ENCODE data around the gene SGCD. TPM values are rescaled to one million over a fixed set of nuclear protein-coding genes. Genes with fewer than 3 reads are reported as not detected.

The SGCD gene
- total RNA-seq, 2 experiments from 2014 or later: not detected

DNA sequence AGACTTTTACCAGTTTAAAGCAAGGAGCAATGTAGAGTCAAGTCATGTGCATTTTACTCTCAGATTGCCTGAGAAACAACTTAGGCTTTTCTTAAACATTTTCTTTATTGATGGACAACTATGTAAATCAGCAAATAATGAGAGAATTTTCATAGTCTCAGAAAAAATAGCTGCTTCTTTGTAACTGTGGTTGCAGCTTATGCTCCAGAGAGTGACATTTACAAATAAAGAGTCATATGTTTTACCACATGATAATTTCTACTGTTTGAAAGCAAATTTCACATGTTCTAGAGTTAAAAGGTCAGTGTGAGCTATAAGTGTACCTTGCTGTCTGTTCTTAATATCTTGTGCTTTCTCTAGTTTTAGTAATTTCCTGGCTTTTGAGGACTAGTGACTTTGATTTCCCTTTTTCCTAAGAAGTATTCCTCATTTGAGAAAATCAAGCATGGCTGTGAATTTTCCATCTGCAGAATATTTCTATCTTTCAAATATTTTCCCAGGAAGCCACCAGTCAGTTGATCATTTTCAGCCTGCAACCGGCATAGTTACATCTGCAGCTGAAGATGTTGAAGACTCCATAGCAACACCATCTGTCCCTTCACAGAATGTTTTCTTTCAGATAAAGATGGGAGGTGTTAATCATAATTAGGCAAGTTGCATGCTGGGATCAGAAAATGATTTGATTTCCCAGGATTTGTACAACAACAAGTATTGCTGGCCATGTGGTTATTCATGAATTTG is 229.9 kb downstream of the SGCD start:
- H3K36me3 Mint-ChIP-seq: no peaks in the 10 kb centered on the region
- no peaks in the 10 kb centered on the region for H3K4me1 Mint-ChIP-seq
- DNase-seq: no peak
- H3K27me3 Mint-ChIP-seq: peaks cover 11% of the 10 kb centered on the region
- no peaks in the 10 kb centered on the region for H3K9me3 Mint-ChIP-seq
- H3K4me3 Mint-ChIP-seq: no peak overlapping the region
- H3K27ac Mint-ChIP-seq: no peak overlapping the region

DNA sequence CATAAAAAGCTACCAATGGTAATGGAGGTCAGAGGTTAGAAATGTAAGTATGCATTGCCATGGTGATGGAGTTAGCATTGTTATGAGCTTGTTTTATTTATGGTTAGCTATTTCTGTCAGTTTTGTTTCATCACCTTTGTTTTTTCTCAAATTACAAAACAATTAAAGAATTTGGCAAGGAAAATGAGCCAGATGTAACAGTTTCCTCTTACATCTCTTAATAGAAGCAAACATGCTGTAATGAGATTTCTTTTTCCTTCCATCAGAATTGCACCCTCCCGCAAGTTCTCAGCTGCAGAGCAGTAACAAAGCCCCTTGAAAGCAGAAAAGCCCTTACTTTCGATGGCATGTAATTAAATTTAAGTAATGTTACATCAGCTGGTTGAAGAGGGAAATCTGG is 233.0 kb downstream of the SGCD start:
- Mint-ChIP-seq H3K36me3 (no peaks in the 10 kb centered on the region), H3K27me3 (peaks cover 11% of the 10 kb centered on the region), H3K4me3 (no peak overlapping the region), H3K27ac (no peak overlapping the region), H3K9me3 (no peaks in the 10 kb centered on the region), H3K4me1 (no peaks in the 10 kb centered on the region)
- no peak for DNase-seq

DNA sequence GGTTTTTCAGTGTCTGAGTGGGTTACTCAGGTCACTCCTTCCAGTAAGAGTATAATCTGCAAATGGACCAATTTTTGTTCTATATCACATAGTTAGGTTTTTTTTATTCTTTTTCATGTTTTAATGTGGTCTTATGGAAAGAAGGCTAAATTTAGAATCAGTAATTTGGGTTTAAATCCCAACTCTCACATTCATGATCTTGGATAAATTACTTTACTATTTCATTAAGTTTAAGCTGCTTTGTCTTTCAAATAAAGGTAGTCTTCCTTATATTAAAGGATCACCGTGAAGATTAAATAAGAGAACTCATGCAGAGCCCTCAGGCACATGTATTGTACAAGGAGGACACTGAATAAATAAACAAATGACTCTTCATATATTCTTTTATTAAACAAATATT is 234.7 kb downstream of the SGCD start:
- DNase-seq: no peak
- no peaks in the 10 kb centered on the region for H3K36me3 Mint-ChIP-seq
- no peak overlapping the region for H3K4me3 Mint-ChIP-seq
- no peaks in the 10 kb centered on the region for H3K9me3 Mint-ChIP-seq
- H3K27me3 Mint-ChIP-seq: no peaks in the 10 kb centered on the region
- no peaks in the 10 kb centered on the region for H3K4me1 Mint-ChIP-seq
- no peak overlapping the region for H3K27ac Mint-ChIP-seq

DNA sequence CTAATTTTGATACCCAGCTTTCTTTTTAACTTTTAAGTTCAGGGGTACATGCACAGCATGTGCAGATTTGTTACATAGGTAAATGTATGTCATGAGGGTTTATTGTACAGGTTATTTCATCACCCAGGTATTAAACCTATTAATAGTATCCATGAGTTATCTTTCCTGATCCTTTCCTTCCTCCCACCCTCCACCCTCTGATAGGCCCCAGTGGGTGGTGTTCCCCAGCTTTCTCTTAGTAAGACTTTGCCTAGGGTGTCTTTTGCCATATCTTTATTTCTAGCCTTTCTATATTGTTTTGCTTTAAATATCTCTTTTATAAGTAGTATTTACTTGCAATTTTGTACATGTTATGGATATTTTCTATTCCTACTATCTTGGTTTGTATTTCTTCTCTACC is 243.7 kb downstream of the SGCD start:
- Mint-ChIP-seq H3K27ac (no peak overlapping the region), H3K4me1 (no peaks in the 10 kb centered on the region), H3K36me3 (no peaks in the 10 kb centered on the region), H3K4me3 (no peak overlapping the region), H3K9me3 (no peaks in the 10 kb centered on the region), H3K27me3 (no peaks in the 10 kb centered on the region)
- DNase-seq: no peak

DNA sequence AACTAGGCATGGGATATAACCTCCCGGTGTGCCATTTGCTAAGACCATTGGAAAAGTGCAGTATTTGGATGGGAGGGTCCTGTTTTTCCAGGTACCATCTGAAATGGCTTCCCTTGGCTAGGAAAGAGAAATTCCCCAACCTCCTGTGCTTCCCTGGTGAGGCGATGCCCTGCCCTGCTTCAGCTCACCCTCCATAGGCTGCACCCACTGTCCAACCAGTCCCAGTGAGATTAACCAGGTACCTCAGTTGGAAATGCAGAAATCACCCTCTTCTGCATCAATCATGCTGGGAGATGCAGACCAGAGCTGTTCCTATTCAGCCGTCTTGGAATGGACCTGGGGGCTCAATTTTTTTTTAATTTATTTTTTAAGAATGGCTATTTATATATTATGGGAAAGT is 254.8 kb downstream of the SGCD start:
- Mint-ChIP-seq H3K9me3 (peaks cover 10% of the 10 kb centered on the region), H3K27me3 (peaks cover 14% of the 10 kb centered on the region), H3K4me1 (no peaks in the 10 kb centered on the region), H3K4me3 (no peak overlapping the region), H3K27ac (no peak overlapping the region), H3K36me3 (no peaks in the 10 kb centered on the region)
- no peak for DNase-seq

DNA sequence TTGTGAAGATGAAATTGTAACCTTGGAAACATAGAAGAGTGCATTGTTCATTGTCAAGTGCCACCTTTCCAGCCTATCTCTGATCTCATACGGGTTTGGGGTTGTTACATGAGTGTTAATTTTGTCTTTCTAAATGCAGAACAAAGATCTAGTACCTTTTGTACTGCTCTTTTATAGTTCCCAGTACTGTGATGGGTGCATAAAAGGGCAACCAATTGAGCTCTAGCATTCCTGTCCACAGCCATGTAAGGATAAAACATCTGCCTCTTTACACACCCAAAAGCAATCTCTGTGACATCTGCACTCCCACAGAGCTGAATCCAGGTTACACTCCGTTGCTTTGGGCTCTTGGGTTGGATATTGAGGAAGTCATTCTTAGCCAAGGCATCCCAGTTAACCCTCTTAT is 255.2 kb downstream of the SGCD start:
- no peak overlapping the region for H3K27ac Mint-ChIP-seq
- no peak for DNase-seq
- H3K4me1 Mint-ChIP-seq: no peaks in the 10 kb centered on the region
- H3K4me3 Mint-ChIP-seq: no peak overlapping the region
- H3K9me3 Mint-ChIP-seq: peaks cover 10% of the 10 kb centered on the region
- H3K36me3 Mint-ChIP-seq: no peaks in the 10 kb centered on the region
- peaks cover 16% of the 10 kb centered on the region for H3K27me3 Mint-ChIP-seq

DNA sequence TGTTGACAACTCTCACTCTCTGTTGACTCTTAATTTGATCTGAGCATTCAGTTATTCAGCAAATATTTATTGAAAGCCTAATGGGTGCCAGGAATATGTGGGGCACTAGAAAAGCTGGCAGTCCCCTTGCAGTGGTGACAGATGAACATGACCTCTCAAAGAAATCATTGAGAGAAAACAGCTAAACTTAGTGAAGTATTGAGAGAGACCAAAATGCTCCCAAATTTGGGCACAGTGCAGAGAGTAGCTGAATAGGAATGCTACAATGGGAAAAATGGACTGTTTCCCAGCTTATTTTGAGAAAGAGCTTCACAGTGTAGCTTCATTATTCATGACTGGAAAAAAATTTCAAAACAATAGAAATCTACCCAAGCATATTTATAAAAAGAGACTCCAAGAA is 257.9 kb downstream of the SGCD start:
- Mint-ChIP-seq H3K27me3 (peaks cover 13% of the 10 kb centered on the region), H3K27ac (no peak overlapping the region), H3K36me3 (no peaks in the 10 kb centered on the region), H3K4me3 (no peak overlapping the region), H3K9me3 (peaks cover 5% of the 10 kb centered on the region), H3K4me1 (no peaks in the 10 kb centered on the region)
- DNase-seq: no peak

DNA sequence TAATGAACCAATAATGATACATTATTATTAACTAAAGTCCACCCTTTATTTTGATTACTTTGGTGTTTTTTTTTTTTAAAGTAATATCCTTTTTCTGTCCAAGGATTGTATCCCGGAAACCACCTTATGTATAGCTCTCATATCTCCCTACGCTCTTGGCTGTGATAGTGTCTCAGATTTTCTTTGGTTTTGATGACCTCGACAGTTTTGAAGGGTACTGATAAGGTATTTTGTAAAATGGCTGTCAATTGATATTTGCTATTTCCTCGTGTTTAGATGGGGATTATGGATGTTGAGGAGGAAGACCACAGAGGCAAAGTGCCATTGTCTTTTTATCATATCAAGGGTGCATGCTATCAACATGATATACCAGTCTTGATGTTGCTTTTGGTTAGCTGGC is 259.0 kb downstream of the SGCD start:
- peaks cover 13% of the 10 kb centered on the region for H3K27me3 Mint-ChIP-seq
- H3K27ac Mint-ChIP-seq: no peak overlapping the region
- H3K36me3 Mint-ChIP-seq: no peaks in the 10 kb centered on the region
- H3K4me1 Mint-ChIP-seq: no peaks in the 10 kb centered on the region
- no peaks in the 10 kb centered on the region for H3K9me3 Mint-ChIP-seq
- no peak for DNase-seq
- no peak overlapping the region for H3K4me3 Mint-ChIP-seq

DNA sequence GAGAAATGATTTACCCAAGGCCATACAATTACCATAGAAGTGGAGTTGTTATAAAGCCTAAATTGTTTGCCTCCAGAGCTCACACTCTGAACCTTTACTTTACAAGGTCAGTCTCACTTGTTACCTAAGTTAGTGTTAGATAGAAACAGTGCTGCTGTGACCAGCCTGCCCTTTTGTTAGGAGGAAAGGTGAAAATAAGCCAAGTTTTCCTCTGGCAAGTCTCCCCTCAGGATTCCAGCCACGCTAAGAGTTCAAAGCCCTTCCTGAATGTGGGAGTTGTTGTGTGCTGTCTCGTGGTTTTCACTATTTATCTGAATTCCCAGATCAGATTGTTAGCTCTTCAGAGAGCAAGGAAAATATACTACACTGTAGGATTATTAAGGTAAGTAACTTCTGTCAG is 260.0 kb downstream of the SGCD start:
- no peak for DNase-seq
- no peaks in the 10 kb centered on the region for H3K4me1 Mint-ChIP-seq
- H3K27me3 Mint-ChIP-seq: peaks cover 20% of the 10 kb centered on the region
- no peaks in the 10 kb centered on the region for H3K36me3 Mint-ChIP-seq
- H3K9me3 Mint-ChIP-seq: no peaks in the 10 kb centered on the region
- no peak overlapping the region for H3K27ac Mint-ChIP-seq
- no peak overlapping the region for H3K4me3 Mint-ChIP-seq

DNA sequence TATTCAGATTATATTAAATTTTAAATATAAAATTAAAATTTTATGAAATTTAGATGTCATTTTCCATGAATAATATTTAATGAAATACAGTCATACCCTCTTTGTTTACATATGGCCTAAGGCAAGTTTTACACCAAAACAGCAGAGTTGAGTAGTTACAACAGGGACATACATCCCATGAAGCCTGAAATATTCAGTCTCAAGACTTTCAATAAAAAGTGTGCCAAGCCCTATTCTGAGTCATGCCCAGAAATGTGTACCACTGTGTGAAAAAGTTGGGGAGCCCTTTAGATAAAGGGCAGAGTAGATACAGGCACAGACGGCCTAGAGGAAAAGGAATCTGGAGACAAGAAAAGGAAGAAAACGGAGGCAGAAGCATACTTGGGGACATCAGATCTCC is 261.3 kb downstream of the SGCD start:
- no peaks in the 10 kb centered on the region for H3K9me3 Mint-ChIP-seq
- no peaks in the 10 kb centered on the region for H3K36me3 Mint-ChIP-seq
- H3K27ac Mint-ChIP-seq: no peak overlapping the region
- H3K4me1 Mint-ChIP-seq: no peaks in the 10 kb centered on the region
- no peak overlapping the region for H3K4me3 Mint-ChIP-seq
- no peak for DNase-seq
- peaks cover 29% of the 10 kb centered on the region for H3K27me3 Mint-ChIP-seq

DNA sequence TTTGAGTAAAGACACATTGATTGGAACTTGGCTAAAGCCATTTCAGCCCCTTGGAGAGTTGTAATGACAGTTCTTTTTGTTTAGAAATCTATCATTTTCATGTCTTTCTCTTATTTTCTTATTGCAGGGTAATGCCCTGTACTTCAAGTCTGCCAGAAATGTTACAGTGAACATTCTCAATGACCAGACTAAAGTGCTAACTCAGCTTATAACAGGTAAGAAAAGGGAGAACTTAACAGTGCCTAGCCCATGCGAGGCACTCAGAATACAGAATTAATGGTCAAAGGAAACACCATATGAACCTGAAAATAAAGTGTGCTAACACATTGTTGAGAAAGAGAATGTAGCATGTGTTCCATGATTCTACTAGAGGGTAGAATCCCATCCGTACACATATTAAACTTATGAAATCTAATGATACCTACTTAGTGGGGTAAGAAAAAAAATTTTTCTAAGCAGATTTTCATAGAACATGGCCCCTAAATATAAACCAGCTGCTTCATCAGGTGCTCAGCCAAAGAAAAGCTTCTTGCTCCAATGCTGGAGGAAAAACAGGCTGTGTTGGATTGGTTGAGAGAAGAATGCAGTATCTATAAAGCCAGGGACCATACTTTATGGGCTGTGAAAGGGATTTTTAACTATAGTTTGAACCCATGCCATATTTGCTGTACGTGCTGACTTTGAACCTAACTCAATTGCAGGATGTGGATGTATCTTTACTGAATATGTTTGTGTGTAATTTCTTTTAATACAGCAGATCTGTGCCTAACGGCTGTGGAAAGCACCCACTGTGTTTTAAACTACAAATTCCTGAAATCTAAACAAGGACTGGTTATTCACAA is 262.4 kb downstream of the SGCD start:
- H3K4me1 Mint-ChIP-seq: no peaks in the 10 kb centered on the region
- H3K27ac Mint-ChIP-seq: no peak overlapping the region
- no peak overlapping the region for H3K4me3 Mint-ChIP-seq
- no peaks in the 10 kb centered on the region for H3K36me3 Mint-ChIP-seq
- H3K9me3 Mint-ChIP-seq: no peaks in the 10 kb centered on the region
- no peak for DNase-seq
- H3K27me3 Mint-ChIP-seq: peaks cover 30% of the 10 kb centered on the region

DNA sequence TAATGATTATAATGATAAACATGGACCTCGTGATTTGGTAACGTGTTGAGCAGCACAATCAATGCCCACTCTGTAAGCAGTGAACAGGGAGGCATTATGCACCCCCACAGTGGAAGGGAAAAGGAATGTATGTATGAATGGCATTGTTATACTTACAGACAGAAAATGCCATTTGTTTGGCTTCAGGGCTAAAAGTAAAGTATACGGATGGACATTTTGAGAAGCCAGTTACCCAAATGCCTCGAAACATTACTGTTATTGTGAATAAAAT is 262.9 kb downstream of the SGCD start:
- H3K4me1 Mint-ChIP-seq: no peaks in the 10 kb centered on the region
- H3K27me3 Mint-ChIP-seq: peaks cover 30% of the 10 kb centered on the region
- no peak overlapping the region for H3K27ac Mint-ChIP-seq
- DNase-seq: no peak
- no peak overlapping the region for H3K4me3 Mint-ChIP-seq
- H3K36me3 Mint-ChIP-seq: no peaks in the 10 kb centered on the region
- H3K9me3 Mint-ChIP-seq: no peaks in the 10 kb centered on the region

DNA sequence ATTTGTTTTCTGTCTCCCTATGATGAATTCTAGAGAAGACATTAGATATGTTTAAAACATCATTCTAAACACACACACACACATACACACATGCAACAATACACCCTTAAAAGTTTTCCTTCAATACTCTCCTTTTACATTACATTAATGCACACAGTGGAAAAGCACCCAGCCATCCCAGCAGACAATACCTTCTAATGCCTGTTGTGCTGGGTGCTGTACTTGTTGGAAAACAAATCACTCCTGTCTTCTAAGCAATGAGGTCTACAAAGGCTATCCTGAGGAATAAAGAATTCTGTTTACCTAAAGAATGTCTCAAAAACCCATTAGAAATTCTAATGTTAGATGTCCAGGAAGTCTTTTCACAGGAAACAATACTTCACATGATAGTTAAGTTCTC is 264.0 kb downstream of the SGCD start:
- Mint-ChIP-seq H3K4me3 (no peak overlapping the region), H3K36me3 (no peaks in the 10 kb centered on the region), H3K9me3 (no peaks in the 10 kb centered on the region), H3K27ac (no peak overlapping the region), H3K27me3 (peaks cover 30% of the 10 kb centered on the region), H3K4me1 (no peaks in the 10 kb centered on the region)
- DNase-seq: no peak

DNA sequence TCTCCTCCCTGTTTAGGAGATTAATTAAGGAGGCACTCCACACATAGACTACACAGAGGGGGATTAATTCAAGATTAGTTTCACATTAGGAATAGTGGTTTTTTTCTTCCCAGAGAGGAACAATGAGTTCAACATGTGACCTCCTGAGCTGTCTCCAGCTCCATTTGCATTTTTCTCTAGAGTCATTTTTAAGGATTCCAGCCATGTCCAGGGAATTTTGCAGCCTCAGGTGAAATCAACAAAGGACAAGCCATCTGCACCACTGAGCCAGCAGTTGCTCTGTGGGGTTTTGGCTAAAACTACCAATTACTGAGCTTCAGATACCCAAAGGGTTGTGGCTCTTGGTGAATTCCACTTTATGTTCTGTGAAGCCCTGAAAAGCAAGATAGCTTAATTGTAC is 264.7 kb downstream of the SGCD start:
- DNase-seq: no peak
- H3K4me3 Mint-ChIP-seq: no peak overlapping the region
- H3K4me1 Mint-ChIP-seq: no peaks in the 10 kb centered on the region
- no peaks in the 10 kb centered on the region for H3K9me3 Mint-ChIP-seq
- H3K27ac Mint-ChIP-seq: no peak overlapping the region
- H3K27me3 Mint-ChIP-seq: peaks cover 28% of the 10 kb centered on the region
- H3K36me3 Mint-ChIP-seq: no peaks in the 10 kb centered on the region

DNA sequence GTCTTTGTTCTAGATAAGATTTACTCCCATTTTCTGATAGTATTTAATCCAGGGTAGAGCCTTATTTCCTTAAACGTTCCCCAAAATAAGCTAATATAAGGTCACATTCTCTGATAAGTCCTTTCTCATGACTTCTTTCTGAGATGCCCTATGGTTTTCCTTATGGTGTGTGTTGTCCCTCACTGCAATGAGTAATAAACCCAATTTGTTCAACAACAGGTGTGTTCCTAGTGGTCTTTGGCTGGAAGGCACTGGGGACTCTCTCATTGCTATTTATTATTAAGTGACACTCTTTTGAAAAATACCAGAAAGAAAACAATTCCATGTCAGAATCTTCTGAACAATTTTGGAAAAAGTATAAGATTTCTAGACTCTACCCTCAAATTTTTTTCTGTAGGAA is 266.6 kb downstream of the SGCD start:
- Mint-ChIP-seq H3K4me1 (no peaks in the 10 kb centered on the region), H3K36me3 (no peaks in the 10 kb centered on the region), H3K9me3 (no peaks in the 10 kb centered on the region), H3K27me3 (peaks cover 26% of the 10 kb centered on the region), H3K27ac (no peak overlapping the region), H3K4me3 (no peak overlapping the region)
- no peak for DNase-seq

DNA sequence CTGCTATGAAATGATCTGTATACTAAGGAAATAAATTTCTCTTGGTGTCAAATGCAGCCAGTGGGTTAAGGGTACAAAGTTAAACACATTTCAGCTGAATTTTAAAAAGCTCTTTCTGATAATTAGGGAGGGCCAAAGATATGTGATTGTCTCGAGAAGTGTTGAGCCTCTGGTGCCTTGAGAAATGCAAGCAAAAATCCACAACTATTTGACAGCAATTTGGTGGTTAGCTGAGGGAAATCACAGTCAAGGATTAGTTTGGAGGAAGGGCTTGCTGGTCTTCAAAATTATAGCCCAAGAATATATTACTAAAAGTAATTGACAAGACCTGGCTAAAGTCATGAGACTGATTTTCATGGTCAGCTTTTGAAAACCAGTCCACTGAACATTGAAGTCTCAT is 267.4 kb downstream of the SGCD start:
- DNase-seq: no peak
- Mint-ChIP-seq H3K27ac (no peak overlapping the region), H3K27me3 (peaks cover 22% of the 10 kb centered on the region), H3K4me3 (no peak overlapping the region), H3K4me1 (no peaks in the 10 kb centered on the region), H3K9me3 (no peaks in the 10 kb centered on the region), H3K36me3 (no peaks in the 10 kb centered on the region)

All from activated naive CD8-positive, alpha-beta T cell treated with anti-CD3 and anti-CD28 coated beads for 36 hours (primary cell).